GM18520 (cell line): ENCODE results near the gene STARD13.
A peak's percentile ranks its signal among the peaks of the same experiment; 100 is the strongest.

ENCODE experiments used
- ATAC-seq: cut with Tn5 transposase; IDR thresholded peaks from one replicate; pipeline ENCODE4 v1.9.1; 2021; ENCODE audit not compliant: unreplicated experiment

Gene STARD13

GRCh38 chr13:33153421-33154404 lies 131.8 kb downstream of the STARD13 start:
- no peak for ATAC-seq

GRCh38 chr13:33152389-33152788 lies 133.2 kb downstream of the STARD13 start:
- no peak for ATAC-seq

- ATAC-seq = no peak
These were observed 134.9 kb downstream of the STARD13 start for GRCh38 chr13:33150662-33151061.

- no peak for ATAC-seq
These were observed 135.4 kb downstream of the STARD13 start for GRCh38 chr13:33150126-33150525.

- ATAC-seq = no peak
These were observed 137.7 kb downstream of the STARD13 start for GRCh38 chr13:33147832-33148231.

GRCh38 chr13:33146843-33147611 lies 138.5 kb downstream of the STARD13 start:
- peak; percentile 87 for ATAC-seq

GRCh38 chr13:33145667-33146066 lies 139.9 kb downstream of the STARD13 start:
- ATAC-seq = no peak

- no peak for ATAC-seq
These were observed 141.2 kb downstream of the STARD13 start for GRCh38 chr13:33144358-33144784.

- ATAC-seq = no peak
These were observed 145.6 kb downstream of the STARD13 start for GRCh38 chr13:33139780-33140535.

- ATAC-seq = no peak
These were observed 146.4 kb downstream of the STARD13 start for GRCh38 chr13:33139184-33139583.

- ATAC-seq = no peak
These were observed 147.1 kb downstream of the STARD13 start for GRCh38 chr13:33138441-33138840.

GRCh38 chr13:33137721-33138120 lies 147.8 kb downstream of the STARD13 start:
- ATAC-seq = no peak

- peak; percentile 71 for ATAC-seq
These were observed 150.5 kb downstream of the STARD13 start for GRCh38 chr13:33135097-33135496.

- no peak for ATAC-seq
These were observed 151.3 kb downstream of the STARD13 start for GRCh38 chr13:33134213-33134612.

- no peak for ATAC-seq
These were observed 152.7 kb downstream of the STARD13 start for GRCh38 chr13:33132644-33133440.

GRCh38 chr13:33129886-33130285 lies 155.7 kb downstream of the STARD13 start:
- ATAC-seq = no peak

GRCh38 chr13:33129094-33129832 lies 156.3 kb downstream of the STARD13 start:
- no peak for ATAC-seq

GRCh38 chr13:33128134-33128533 lies 157.4 kb downstream of the STARD13 start:
- ATAC-seq = no peak

GRCh38 chr13:33127009-33127551 lies 158.5 kb downstream of the STARD13 start:
- ATAC-seq = no peak
